ENCODE data around the gene TGM6.
"Not testable (repeated sequence)": the region's sequence is repeated elsewhere in the genome, so short reads cannot be mapped to it uniquely, and the experiment has no call there.

Gene TGM6

DNA sequence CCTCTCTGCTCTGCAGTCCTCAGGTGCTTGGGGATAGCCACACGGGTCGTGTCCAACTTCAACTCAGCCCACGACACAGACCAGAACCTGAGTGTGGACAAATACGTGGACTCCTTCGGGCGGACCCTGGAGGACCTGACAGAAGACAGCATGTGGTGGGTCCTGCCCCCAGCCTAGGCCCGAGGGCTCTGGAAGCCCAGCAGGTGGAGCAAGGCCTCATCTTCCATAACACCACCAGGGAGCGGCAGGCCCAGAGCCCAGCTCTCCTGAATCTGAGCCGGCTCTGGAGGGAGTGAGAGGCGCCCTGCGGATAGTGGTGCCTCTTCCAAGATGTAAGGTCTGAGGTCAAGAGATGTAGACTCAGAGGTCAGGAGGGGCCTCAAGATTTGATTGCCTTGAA, 19.6 kb downstream of the TGM6 start:
- DNase-seq = no peak

DNA sequence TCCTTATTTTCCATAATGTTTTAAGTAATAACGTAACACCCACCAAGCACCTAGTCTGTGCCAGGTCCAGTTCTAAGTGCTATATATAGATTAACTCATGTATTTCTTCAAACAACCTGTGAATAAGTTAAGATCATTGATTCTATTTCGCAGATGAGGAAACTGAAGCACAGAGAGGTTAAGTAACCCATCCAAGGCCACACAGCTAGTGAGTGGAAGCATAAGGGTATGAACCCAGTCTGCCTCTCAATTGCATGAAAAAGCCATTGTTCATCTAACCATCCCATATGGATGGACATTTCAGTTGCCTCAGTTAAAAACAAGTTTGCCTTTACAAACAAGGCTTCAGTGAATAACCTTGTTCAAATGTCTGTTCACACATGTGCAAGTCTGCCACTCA, 20.8 kb downstream of the TGM6 start:
- DNase-seq = no peak

DNA sequence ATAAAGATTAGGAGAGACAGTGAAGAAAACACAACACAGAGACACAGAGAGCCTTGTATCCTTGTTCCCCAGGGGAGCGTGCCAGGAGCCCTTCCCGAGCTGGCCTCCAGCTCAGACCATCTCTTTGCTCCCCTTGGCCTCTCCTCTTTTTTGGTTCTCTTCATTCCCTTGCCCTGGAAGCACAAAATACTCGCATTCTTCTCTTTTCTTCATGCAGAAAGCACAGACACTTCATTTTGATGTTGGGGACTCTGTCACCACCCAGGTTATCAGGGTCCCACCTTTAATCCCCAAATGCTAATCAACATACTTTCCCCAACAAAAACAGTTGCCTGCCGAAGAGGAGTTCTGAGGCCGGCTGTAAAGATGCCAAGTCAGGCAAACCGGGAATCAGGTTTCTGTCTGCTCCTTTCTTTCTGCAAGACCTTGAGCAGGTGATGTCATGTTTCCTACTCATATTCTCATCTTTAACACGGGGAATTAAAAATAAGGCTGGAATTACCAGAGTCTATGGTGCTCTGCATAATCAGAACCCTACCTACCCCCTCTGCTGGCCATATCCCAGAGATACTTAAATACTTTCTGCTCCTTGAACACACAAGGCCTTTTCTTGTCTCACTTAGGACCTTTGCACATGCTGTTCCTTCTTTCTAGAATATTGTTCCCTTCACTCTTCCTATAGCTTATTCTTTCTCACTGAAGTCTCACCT, 21.7 kb downstream of the TGM6 start:
- DNase-seq = peak; percentile 49

DNA sequence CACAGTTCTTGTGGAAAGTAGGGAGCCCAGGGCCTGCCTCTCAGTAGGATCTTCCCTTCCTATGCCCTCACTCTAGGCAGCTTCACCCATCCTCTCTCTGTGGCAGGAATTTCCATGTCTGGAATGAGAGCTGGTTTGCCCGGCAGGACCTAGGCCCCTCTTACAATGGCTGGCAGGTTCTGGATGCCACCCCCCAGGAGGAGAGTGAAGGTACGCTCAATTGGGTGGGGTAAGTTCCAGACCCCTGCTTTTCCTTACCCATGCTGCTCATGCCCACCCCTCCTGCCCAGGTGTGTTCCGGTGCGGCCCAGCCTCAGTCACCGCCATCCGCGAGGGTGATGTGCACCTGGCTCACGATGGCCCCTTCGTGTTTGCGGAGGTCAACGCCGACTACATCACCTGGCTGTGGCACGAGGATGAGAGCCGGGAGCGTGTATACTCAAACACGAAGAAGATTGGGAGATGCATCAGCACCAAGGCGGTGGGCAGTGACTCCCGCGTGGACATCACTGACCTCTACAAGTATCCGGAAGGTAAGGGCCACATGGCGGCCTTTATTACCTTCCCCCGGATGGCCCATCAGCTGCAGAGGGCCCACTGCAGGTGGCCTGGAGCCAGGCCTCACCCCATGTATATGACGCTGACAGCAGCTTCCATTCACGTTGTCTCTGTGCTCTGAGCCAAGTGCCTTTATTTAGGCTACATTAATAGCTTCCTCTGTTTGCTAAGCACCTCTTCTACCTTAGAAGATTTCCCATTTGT, 22.8 kb downstream of the TGM6 start:
- DNase-seq = no peak

DNA sequence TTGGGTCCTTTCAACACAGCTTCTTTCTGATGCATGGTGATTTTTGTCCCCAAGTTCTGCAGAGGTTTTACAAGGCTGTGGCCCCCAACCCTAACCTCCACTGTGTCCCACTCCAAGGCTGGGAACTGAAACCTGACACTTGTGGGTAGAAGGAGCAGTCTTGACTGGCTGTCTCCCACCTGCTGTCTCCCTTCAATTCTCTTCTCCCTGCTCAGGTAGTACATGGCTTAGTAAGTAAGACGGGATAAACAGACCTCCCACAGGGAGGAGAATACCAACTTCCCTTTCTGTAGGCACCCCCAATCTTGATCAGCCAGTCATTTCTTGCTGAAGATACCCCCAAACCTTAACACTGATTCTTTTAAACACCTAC, 25.0 kb downstream of the TGM6 start:
- DNase-seq = no peak

DNA sequence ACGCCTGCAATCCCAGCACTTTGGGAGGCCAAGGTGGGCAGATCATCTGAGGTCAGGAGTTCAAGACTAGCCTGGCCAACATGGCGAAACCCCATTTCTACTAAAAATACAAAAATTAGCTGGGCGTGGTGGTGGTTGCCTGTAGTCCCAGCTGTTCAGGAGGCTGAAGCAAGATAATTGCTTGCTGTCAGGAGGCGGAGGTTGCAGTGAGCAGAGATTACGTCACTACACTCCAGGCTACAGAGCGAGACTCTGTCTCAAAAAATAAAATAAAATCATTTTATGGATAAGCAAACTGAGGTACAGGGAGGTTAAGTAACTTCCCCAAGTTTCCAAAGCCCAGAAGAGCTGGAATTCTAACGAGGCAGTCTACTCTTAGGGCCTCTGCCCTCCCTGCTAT, 26.7 kb downstream of the TGM6 start:
- not testable (repeated sequence) for DNase-seq

DNA sequence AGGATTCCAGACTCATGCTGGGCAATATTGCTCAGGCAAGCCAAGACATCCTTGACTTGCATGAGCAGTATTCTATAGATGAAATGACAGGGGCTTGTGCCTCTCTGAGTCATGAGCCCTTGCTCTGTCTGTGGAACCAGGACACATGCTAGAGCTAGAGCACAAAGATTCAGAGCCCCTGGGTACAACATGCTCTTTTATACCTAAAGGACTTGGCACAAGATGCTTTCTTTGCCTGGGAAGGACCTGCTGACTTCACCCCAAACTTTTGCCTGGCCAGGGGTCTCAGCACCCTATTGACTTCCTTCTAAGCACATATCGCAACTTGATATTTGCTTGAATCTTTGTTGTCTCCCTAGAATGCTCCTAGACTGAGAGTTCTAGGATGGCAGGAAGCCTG, 27.4 kb downstream of the TGM6 start:
- no peak for DNase-seq

DNA sequence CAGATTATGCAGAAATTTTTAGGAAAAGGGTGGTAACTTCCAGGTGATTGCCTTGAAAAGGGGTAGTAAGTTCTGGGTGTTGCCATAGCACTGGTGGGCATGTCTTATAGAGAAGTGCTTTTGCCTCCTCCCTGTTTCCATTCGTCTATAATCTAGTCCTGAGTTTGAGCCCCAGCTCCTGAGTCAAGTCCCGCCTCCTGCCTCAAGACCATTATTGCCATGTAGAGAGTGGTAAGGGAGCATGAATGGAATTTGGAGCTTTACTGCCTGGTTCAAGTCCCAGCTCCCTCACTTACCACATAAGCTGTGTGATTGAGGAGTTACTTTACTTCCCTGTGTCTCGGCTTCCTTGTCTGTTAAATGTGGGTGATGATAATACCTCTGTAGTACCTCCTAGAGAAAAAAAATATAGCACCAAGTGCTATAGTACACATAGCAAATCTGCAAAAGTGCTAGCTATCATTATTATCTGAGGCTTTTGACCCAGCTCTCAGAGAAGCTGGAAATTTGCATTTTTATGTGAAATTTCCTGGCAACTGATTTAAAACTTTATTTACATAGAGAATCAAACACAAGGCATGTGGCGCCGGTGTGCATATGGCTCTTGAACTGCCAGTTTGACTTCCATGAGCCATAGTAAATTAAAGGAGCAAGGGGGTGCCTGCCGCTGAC, 36.0 kb downstream of the TGM6 start:
- DNase-seq = no peak

DNA sequence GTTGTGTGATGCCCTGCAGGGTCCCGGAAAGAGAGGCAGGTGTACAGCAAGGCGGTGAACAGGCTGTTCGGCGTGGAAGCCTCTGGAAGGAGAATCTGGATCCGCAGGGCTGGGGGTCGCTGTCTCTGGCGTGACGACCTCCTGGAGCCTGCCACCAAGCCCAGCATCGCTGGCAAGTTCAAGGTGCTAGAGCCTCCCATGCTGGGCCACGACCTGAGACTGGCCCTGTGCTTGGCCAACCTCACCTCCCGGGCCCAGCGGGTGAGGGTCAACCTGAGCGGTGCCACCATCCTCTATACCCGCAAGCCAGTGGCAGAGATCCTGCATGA, 36.5 kb downstream of the TGM6 start:
- DNase-seq = no peak

DNA sequence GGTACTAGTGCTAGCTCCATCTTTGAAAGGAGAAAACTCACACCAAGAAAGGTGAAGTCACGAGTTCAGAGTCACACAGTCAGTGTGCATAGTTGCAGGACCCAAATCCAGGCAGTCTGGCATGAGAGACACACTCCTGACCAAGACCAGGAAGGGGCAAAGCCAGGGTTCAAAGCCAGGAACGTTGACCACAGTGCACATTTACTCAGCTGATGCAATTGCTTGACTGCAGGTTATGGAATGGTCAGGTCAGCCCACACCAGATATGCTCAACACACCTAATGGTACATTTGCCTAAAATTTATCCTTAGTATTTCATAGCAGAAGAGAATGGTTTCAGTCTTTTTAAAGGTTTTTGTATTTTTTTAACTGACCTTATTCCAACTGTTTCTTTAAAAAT, 37.7 kb downstream of the TGM6 start:
- no peak for DNase-seq

DNA sequence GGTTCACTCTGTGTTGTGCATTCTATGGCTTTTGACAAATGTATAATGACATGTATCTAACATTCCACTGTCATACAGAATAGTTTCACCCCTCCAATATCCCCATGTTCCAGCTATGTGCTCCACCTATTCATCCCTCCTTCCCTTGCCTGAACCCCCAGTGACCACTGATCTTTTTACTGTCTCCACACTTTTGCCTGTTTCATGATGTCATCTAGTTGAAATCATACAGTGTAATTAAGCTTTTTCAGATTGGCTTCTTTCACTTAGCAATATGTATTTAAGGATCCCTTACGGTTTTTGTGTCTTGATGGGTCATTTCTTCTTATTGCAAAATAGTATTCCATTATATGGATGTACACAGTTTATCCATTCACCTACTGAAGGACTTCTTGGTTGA, 39.8 kb downstream of the TGM6 start:
- no peak for DNase-seq

DNA sequence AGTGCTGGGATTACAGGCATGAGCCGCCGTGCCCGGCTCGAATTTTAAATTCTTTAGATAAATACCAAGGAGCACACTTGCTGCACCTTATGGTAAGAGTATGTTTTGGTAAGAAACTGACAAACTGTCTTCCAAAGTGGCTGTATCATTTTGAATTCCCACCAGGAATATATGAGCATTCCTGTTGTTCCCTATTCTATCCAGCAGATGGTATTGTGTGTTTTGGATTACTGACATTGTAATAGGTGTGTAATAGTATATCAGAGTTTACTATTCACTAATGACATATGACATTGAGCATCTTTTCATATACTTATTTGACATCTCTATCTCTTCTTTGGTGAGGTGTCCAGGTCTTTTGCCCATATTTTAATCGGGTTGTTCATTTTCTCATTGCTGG, 40.5 kb downstream of the TGM6 start:
- DNase-seq = peak; percentile 27

DNA sequence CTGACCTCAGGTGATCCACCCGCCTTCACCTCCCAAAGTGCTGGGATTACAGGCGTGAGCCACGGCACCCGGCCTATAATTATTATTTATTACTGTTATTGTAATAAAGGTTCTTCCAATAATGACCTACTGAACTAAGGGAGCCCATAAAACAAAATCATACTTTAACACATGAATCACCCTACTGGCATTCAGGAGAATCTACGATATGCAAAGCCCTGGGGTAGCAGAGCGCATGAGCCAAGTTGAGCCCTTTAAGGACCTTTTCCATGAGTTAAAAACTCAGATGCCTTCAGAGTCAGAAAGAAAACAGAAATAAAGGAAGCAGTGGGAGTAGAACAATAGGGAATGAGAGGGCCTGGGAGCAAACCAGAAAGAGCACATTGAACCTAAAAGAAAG, 48.4 kb downstream of the TGM6 start:
- no peak for DNase-seq

DNA sequence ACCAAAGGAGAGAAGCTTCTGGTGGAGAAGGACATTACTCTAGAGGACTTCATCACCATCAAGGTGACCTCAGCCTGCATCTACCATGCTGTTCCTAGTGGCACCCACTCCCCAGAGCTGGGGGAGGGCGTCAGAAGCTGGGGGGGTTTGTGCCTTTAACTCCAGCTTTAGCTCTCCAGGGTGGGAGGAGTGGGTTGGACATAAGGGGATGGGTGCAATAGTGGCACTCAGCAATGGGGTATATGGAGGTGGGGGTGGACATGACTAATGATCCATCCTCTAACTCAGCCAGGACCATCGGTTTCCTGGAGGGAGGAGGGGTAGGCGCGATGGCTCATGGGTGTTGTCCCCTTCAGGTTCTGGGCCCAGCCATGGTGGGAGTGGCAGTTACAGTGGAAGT, 49.8 kb downstream of the TGM6 start:
- DNase-seq = no peak

DNA sequence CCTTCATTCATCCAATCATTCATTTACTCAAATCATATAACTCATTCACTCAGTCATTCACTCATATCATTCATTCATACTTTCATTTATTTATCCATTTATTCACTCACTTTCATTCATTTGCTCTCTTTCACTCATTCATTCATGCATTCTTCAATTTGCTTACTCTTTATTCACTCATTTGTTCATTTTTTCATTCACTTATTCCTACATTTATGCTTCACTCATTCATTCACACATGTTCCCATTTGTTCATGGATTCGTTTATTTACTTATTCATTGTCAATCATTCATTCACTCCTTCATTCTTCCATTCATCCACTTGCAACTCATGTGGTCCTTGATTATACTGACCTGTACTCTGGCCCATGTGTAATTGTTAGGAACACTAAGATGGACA, 50.5 kb downstream of the TGM6 start:
- DNase-seq = no peak

DNA sequence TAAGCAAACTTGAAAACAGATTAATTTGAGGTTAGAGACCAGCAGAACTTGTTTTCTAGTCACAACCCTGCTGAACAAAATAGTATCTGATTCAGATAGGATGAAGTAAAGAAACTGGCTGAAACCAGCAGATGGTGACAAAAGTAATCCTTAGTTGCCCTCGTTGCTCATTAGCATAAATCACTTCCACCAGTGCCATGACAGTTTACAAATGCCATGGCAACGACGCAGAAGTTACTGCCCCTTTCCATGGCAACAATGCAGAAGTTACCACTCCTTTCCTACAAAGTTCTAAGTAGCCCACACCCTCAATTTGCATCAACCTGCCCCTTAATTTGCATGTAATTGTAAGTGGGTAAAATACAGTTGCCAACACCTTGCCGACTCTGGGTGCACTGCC, 66.1 kb downstream of the TGM6 start:
- no peak for DNase-seq

DNA sequence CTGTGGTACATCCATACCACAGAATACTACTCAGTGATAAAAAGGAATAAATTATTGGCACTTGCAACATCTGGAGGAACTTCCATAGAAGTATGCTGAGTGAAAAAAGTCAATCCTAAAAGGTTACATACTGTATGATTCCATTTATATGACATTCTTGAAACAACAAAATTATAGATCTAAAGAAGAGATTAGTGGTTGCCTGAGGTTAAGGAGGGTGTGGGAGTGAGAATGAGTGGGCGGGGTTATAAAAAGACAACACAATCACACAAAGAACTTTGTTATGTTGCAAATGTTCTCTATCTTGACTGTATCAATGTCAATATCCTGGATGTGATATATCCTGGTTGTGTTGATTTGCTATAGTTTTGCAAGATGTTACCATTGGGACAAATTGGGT, 68.7 kb downstream of the TGM6 start:
- DNase-seq = no peak

DNA sequence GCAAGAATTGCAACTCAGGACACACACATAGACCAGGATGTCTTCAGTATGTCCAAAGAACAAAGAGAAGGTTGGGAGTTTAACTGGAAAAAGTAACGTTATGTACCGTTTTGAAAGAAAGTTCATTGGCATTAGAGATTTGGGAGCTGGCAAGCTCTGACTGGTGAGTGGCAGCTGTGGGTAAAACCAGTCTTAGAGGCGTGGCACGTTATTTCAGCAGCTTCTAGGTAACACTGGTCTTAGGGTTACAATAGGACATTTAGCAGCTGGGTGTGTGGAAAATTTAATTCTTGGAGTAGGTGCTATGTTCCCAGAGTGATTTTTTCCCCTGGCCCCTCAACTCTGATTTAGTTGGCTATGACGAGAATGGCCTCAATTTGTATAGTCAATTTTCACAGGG, 70.7 kb downstream of the TGM6 start:
- no peak for DNase-seq

DNA sequence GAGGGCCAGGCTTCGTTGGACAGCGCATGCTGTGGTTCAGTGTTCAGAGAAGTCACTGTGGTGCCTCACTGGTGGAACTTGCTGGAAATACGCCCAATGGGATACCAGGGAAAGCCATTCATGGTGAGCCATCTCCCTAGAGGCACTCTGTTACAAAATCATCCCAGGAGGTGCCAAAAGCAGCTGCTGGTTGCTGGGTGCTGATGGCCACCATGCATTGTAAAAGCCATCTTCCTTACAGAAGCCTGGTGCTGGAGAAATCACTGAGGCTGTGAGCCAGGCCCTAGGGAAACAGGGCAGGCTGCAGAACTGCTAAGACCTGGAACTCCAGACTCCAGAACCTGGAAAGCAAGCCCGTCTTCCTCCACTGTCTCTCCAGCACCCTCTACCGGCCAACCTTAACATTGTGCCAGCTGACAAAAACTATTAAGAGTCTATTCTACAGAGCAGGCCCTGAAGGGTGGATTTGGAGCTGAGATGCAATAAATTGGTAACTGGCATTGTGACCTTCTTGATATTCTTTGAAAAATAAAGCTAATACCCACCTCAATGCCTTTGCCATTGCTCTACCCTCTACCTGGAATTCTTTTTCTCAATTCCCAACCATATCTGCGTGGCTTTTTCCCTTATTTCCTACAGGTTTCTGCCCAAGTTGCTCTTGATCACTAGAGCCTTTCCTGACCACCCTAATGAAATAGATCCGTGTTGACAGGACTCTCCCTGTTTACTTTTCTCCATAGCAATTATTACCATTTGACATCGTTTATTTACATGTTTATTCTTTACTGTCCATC, 71.4 kb downstream of the TGM6 start:
- DNase-seq = peak; percentile 86

DNA sequence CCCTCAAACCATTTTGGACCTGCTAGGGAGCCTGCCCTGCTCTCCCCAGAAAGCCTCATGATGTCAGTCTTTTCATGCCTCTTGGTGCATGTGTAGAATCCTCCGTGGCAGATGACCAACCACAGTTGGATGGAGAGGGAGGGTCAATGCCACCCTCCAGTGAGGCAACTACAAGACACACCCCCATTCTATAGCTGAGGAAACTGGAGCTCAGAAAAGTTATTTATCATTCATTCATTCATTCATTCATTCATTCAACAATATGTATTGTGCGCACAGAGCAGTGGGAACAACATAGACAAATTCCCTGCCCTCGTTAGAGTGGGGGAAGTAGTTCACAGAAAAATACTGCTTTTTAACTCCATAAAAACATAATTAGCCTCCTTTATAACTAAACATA, 73.1 kb downstream of the TGM6 start:
- no peak for DNase-seq

DNA sequence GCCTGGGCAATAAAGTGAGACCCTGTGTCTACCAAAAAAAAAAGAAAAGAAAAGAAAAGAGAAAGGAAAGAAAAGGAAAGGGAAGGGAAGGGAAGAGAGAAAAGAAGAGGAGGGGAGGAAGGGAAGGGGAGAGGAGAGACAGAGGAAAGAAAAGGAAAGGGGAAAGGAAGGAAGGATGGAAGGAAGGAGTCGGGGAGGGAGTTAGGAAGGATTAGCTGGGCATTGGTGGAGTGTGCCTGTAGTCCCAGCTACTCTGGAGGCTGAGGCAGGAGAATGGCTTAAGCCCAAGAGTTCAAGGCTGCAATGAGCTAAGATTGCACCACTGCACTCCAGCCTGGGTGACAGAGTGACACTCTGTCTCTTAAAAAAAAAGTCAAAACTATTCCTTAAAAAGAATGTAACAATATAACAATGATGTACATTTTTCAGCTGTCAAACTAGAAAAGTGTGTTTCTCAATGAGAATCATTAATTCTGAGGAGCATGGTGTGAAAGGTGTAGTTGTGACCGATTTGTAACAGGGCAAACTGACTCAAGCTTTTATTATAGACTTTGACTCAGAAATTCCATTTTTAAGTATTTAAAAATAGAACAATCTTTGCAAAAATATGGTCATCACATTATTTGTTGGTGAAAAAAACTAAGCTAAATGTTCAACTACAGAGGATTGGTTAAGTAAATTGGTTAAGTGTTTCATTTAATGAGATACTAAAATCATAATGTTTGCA, 75.2 kb downstream of the TGM6 start:
- DNase-seq = no peak

DNA sequence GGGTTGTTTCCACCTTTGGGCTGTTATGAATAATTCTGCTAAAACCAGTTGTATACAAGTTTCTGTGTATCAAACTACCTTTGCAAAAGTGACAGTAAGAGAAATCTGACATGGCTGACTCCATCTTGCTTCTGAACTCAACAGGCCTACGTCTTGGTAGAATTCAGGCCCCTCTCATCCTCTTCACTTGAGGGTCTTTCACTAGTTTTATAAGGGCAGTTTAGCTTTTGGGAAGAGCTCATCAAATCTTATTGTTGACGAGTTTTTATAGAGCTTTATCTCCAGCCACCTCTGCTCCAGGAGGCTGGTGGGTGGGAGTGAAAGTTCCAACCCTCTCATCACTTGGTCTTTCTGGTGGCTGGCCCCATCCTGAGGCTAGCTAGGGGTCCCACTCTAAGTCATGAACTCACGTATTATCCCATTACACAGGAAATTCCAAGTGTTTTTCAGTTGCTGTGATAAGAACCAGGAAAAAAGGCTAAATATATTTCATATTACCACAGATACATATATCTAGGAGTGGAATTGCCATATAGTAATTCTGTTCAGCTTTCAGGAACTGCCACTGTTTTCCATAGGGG, 78.3 kb downstream of the TGM6 start:
- DNase-seq = no peak
